SU-DHL-6 (cell line): ENCODE measurements around the gene ZIK1.

Source experiments
- H2AFZ ChIP-seq: fragments of 200-600 bp; sonication (generic); 2 replicates; pipeline ENCODE4 v1.6.1; 2014; ENCODE audit warnings: low read depth, mild to moderate bottlenecking, moderate library complexity, mixed read lengths, antibody characterized with exemption, low read length; ENCODE audit not compliant: severe bottlenecking
- H3F3A ChIP-seq: fragments of 200-600 bp; shearing (Covaris generic); 2 replicates; pipeline ENCODE4 v1.6.0; 2016; ENCODE audit warnings: antibody characterized with exemption, mild to moderate bottlenecking; ENCODE audit not compliant: insufficient read depth
- H3K27ac ChIP-seq: fragments of 200-600 bp; sonication (generic); 2 replicates; pipeline ENCODE4 v1.5.1; 2016; ENCODE audit warnings: low read depth, mild to moderate bottlenecking, low read length, moderate library complexity, mixed read lengths
- H3K27me3 ChIP-seq: fragments of 200-600 bp; sonication (generic), shearing (Covaris generic); 2 replicates; pipeline ENCODE4 v1.6.0; 2014; ENCODE audit warnings: mild to moderate bottlenecking, low read length
- H3K36me3 ChIP-seq: fragments of 200-600 bp; sonication (generic); 2 replicates; pipeline ENCODE4 v1.6.1; 2014; ENCODE audit warnings: mild to moderate bottlenecking, low read length, mixed read lengths
- H3K4me2 ChIP-seq: fragments of 300-600, 200-600 bp; shearing (Covaris generic), sonication (generic); 2 replicates; pipeline ENCODE4 v1.6.0; 2014; ENCODE audit warnings: low read length, low read depth, mild to moderate bottlenecking; ENCODE audit not compliant: poor library complexity, severe bottlenecking
- H3K4me3 ChIP-seq: fragments of 200-600 bp; sonication (generic); 2 replicates; pipeline ENCODE4 v1.5.1; 2014; ENCODE audit warnings: antibody characterized with exemption, low read length, mild to moderate bottlenecking, mixed read lengths; ENCODE audit not compliant: insufficient read depth, poor library complexity, severe bottlenecking
- H3K79me2 ChIP-seq: fragments of 200-600 bp; sonication (generic); 2 replicates; pipeline ENCODE4 v1.6.1; 2014; ENCODE audit warnings: mild to moderate bottlenecking, low read length, moderate library complexity; ENCODE audit not compliant: insufficient read depth
- H3K9ac ChIP-seq: fragments of 200-600 bp; sonication (generic); 2 replicates; pipeline ENCODE4 v1.7.0; 2014; ENCODE audit warnings: mild to moderate bottlenecking, low read length
- H3K9me2 ChIP-seq: fragments of 200-600 bp; sonication (generic); replicated peaks from 2 replicates; pipeline ENCODE4 v1.6.1; 2014; ENCODE audit warnings: low read length; ENCODE audit not compliant: insufficient read depth
- H3K9me3 ChIP-seq: fragments of 200-600 bp; sonication (generic); 2 replicates; pipeline ENCODE4 v1.6.1; 2014; ENCODE audit warnings: low read length, mixed read lengths; ENCODE audit not compliant: insufficient read depth
- H4K20me1 ChIP-seq: fragments of 200-600 bp; sonication (generic); 2 replicates; pipeline ENCODE4 v1.6.1; 2014; ENCODE audit warnings: low read depth, mild to moderate bottlenecking, antibody characterized with exemption, low read length, moderate library complexity, mixed read lengths
- EZH2phosphoT487 ChIP-seq: fragments of 200-600 bp; sonication (generic), shearing (Covaris generic); conservative IDR thresholded peaks from 2 replicates; pipeline ENCODE4 v1.6.1; 2018; ENCODE audit warnings: mild to moderate bottlenecking, antibody characterized with exemption, low read length, moderate library complexity, mixed read lengths
- TF ChIP-seq, protein P1 (sequence below): fragments of 200-600 bp; sonication (generic); IDR thresholded peaks from one replicate; pipeline ENCODE4 v1.5.1; 2017; ENCODE audit warnings: antibody characterized with exemption, mild to moderate bottlenecking, low read length, moderate library complexity; ENCODE audit not compliant: insufficient read depth, poor library complexity, severe bottlenecking

Gene ZIK1

DNA sequence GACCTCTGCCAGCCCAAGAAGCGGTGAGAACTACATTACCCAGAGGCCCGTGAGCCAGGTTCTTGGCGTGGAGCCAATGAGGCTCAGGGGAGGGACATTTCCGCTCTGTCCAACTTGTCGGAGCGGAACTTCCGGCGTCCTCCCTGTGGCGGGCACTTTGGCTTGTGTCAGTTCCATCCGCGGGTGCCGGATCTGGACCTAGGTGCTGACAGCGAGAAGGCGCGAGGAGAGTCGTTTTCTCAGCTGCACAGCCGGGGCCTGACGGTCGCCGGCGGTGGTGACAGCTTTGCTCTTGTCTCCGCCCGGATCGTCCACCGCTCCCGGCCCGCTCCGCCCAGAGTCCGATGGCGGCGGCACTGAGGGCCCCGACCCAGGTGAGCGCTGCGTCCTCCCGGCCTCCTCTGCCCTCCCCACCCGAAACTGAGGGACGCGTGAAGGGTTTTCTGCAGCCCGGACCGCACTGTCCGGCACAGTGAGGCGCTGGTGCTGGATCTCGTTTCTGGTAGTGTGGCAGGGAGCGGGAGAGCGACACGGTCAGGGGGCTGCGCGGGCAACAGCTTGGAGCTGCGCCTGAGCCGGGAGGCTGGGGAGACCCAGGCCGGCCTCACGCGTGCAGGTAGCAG lies 15.9 kb downstream of the ZIK1 start, which contains the start of gene ZNF530:
TSS of gene ZNF530 (plus strand) at position 125 of the 623 bp plus-strand sequence. CDS start 4,461 bp downstream, outside the sequence.
- peak within 1 kb of the TSS; percentile 62 for H3K9ac ChIP-seq
- H4K20me1 ChIP-seq = no peaks in the 10 kb centered on the region
- H3K9me3 ChIP-seq = peaks cover 13% of the 10 kb centered on the region; the same call in 1 of the 2 replicates
- TF ChIP-seq, protein P1, sequence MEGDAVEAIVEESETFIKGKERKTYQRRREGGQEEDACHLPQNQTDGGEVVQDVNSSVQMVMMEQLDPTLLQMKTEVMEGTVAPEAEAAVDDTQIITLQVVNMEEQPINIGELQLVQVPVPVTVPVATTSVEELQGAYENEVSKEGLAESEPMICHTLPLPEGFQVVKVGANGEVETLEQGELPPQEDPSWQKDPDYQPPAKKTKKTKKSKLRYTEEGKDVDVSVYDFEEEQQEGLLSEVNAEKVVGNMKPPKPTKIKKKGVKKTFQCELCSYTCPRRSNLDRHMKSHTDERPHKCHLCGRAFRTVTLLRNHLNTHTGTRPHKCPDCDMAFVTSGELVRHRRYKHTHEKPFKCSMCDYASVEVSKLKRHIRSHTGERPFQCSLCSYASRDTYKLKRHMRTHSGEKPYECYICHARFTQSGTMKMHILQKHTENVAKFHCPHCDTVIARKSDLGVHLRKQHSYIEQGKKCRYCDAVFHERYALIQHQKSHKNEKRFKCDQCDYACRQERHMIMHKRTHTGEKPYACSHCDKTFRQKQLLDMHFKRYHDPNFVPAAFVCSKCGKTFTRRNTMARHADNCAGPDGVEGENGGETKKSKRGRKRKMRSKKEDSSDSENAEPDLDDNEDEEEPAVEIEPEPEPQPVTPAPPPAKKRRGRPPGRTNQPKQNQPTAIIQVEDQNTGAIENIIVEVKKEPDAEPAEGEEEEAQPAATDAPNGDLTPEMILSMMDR = no peak
- no peak for TF ChIP-seq EZH2phosphoT487
- H3K4me2 ChIP-seq = peak within 1 kb of the TSS; percentile 57
- H3K79me2 ChIP-seq = peaks cover 3% of the 10 kb centered on the region; the same call in 1 of the 2 replicates
- H3K9me2 ChIP-seq = no peaks in the 10 kb centered on the region
- no peaks in the 10 kb centered on the region for H3F3A ChIP-seq
- H3K27ac ChIP-seq = no peak within 1 kb of the TSS
- peak within 1 kb of the TSS; percentile 56 for H3K4me3 ChIP-seq
- H2AFZ ChIP-seq = peak within 1 kb of the TSS; percentile 84
- H3K36me3 ChIP-seq = peaks cover 3% of the 10 kb centered on the region; the same call in 1 of the 2 replicates
- no peaks in the 10 kb centered on the region for H3K27me3 ChIP-seq

GRCh38 chr19:57606931-57607330 lies 23.0 kb downstream of the ZIK1 start:
- TF ChIP-seq, protein P1 = no peak
- no peak for TF ChIP-seq EZH2phosphoT487
- Histone ChIP-seq H3K79me2 (no peaks in the 10 kb centered on the region), H3K9me2 (no peaks in the 10 kb centered on the region), H3K4me3 (no peak overlapping the region), H3K9ac (no peak overlapping the region), H3F3A (no peaks in the 10 kb centered on the region), H2AFZ (no peak overlapping the region), H3K9me3 (peaks cover 11% of the 10 kb centered on the region; the same call in 1 of the 2 replicates), H3K36me3 (peaks cover 11% of the 10 kb centered on the region), H4K20me1 (no peaks in the 10 kb centered on the region), H3K27me3 (no peaks in the 10 kb centered on the region), H3K4me2 (no peak overlapping the region), H3K27ac (no peak overlapping the region)

DNA sequence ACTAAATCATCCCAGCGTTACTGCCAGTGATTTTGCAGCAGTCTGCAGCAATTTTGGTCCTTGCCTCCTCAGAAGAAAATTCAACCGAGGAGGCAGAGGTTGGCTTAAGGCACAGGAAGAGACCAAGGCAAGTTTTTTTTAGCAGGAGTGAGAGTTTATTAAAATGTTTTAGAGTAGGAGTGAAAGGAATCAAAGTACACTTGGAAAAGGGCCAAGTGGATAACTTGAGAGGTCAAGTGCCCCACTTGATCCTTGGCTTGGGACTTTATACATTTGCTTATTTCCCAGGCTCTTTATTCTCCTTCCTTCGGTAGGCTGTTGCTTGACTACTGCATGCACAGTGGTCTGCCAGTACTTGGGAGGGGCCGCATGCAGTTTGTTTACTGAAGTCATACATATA lies 27.2 kb downstream of the ZIK1 start:
- no peak overlapping the region for H3K27ac ChIP-seq
- H3K9ac ChIP-seq = no peak overlapping the region
- H3F3A ChIP-seq = no peaks in the 10 kb centered on the region
- no peaks in the 10 kb centered on the region for H3K9me2 ChIP-seq
- H4K20me1 ChIP-seq = no peaks in the 10 kb centered on the region
- peaks cover 28% of the 10 kb centered on the region; the same call in 1 of the 2 replicates for H3K9me3 ChIP-seq
- H3K79me2 ChIP-seq = peaks cover 19% of the 10 kb centered on the region
- H3K27me3 ChIP-seq = no peaks in the 10 kb centered on the region
- no peak overlapping the region for H3K4me2 ChIP-seq
- no peak overlapping the region for H3K4me3 ChIP-seq
- peaks cover 17% of the 10 kb centered on the region for H3K36me3 ChIP-seq
- no peak overlapping the region for H2AFZ ChIP-seq
- TF ChIP-seq, protein P1 = no peak
- TF ChIP-seq EZH2phosphoT487 = no peak
